Effector memory CD4-positive, alpha-beta T cell (primary cell): ENCODE results near the gene KLF15.

Experiments
- DNase-seq, 3 donors: peaks; one replicate each; pipeline ENCODE4 v3.0.0-alpha.2; 2020
- H3K27ac ChIP-seq: 2 replicates; pipeline ENCODE4 v1.7.0; 2013; ENCODE audit warnings: mild to moderate bottlenecking, low read length, moderate library complexity; ENCODE audit not compliant: insufficient read depth, poor library complexity, severe bottlenecking
- H3K27me3 ChIP-seq: replicated peaks from 2 replicates; pipeline ENCODE4 v1.7.0; 2013; ENCODE audit warnings: mild to moderate bottlenecking, low read length; ENCODE audit not compliant: insufficient read depth, control insufficient read depth, poor library complexity, severe bottlenecking
- H3K36me3 ChIP-seq: 2 replicates; pipeline ENCODE4 v1.7.0; 2013; ENCODE audit warnings: mild to moderate bottlenecking, low read length, moderate library complexity; ENCODE audit not compliant: control insufficient read depth, insufficient read depth
- H3K4me1 ChIP-seq: 2 replicates; pipeline ENCODE4 v1.7.0; 2013; ENCODE audit warnings: low read length, mild to moderate bottlenecking; ENCODE audit not compliant: control insufficient read depth, insufficient read depth, poor library complexity, severe bottlenecking
- H3K4me3 ChIP-seq: 2 replicates; pipeline ENCODE4 v1.7.0; 2013; ENCODE audit warnings: low read length, low read depth, mild to moderate bottlenecking; ENCODE audit not compliant: insufficient read depth, poor library complexity, severe bottlenecking
- H3K9me3 ChIP-seq: 2 replicates; pipeline ENCODE4 v1.7.0; 2013; ENCODE audit warnings: mild to moderate bottlenecking, low read length, moderate library complexity; ENCODE audit not compliant: control insufficient read depth

Gene KLF15

GRCh38 chr3:126295407-126295939 lies 61.7 kb downstream of the KLF15 start:
- no peaks in the 10 kb centered on the region for H3K9me3 ChIP-seq

GRCh38 chr3:126294211-126294808 lies 62.9 kb downstream of the KLF15 start:
- Histone ChIP-seq H3K4me3 (no peak overlapping the region), H3K36me3 (no peaks in the 10 kb centered on the region), H3K27ac (no peak overlapping the region), H3K9me3 (no peaks in the 10 kb centered on the region), H3K4me1 (no peaks in the 10 kb centered on the region), H3K27me3 (no peaks in the 10 kb centered on the region)
- DNase-seq, result no peak

More at GRCh38 chr3:126295407-126295939, 61.7 kb downstream of the KLF15 start:
- H3K4me3 ChIP-seq, result no peak overlapping the region
- H3K27ac ChIP-seq, result no peak overlapping the region
- no peak for DNase-seq
- H3K36me3 ChIP-seq, result no peaks in the 10 kb centered on the region
- H3K4me1 ChIP-seq, result no peaks in the 10 kb centered on the region
- H3K27me3 ChIP-seq, result no peaks in the 10 kb centered on the region

GRCh38 chr3:126293370-126294082 lies 63.7 kb downstream of the KLF15 start:
- Histone ChIP-seq H3K4me3 (no peak overlapping the region), H3K27me3 (peaks cover 3% of the 10 kb centered on the region), H3K9me3 (no peaks in the 10 kb centered on the region), H3K27ac (no peak overlapping the region), H3K36me3 (no peaks in the 10 kb centered on the region), H3K4me1 (no peaks in the 10 kb centered on the region)
- DNase-seq, result no peak
